LNCaP clone FGC (cell line): ENCODE measurements around the gene CYB561D2.

Experiments
- DNase-seq: peaks from one replicate; pipeline ENCODE4 v3.0.0-alpha.2; 2011; ENCODE audit warnings: low read depth
- H3K4me3 ChIP-seq: 2 replicates; pipeline ENCODE4 v1.5.1; 2011; ENCODE audit warnings: mild to moderate bottlenecking, low read depth, low read length, control low read depth
- CTCF ChIP-seq: IDR thresholded peaks from 2 replicates; pipeline ENCODE4 v1.5.1; 2012; ENCODE audit warnings: mild to moderate bottlenecking; ENCODE audit not compliant: control insufficient read depth, insufficient read depth; ENCODE audit errors: extremely low read depth

Gene CYB561D2

GRCh38 chr3:50373146-50374051 lies 22.7 kb downstream of the CYB561D2 start:
- no peak for DNase-seq
- TF ChIP-seq CTCF = no peak
- no peak overlapping the region for H3K4me3 ChIP-seq

GRCh38 chr3:50374363-50375257 lies 23.9 kb downstream of the CYB561D2 start:
- TF ChIP-seq CTCF = no peak
- no peak overlapping the region for H3K4me3 ChIP-seq
- no peak for DNase-seq

- TF ChIP-seq CTCF = no peak
- no peak for DNase-seq
- H3K4me3 ChIP-seq = no peak overlapping the region
Measured at GRCh38 chr3:50375258-50375931, 24.7 kb downstream of the CYB561D2 start.

- no peak overlapping the region for H3K4me3 ChIP-seq
- no peak for TF ChIP-seq CTCF
- no peak for DNase-seq
Measured at GRCh38 chr3:50378024-50378423, 27.4 kb downstream of the CYB561D2 start.

GRCh38 chr3:50378757-50379156 lies 28.1 kb downstream of the CYB561D2 start:
- TF ChIP-seq CTCF = no peak
- no peak overlapping the region for H3K4me3 ChIP-seq
- DNase-seq = no peak

- TF ChIP-seq CTCF = no peak
- H3K4me3 ChIP-seq = no peak overlapping the region
Measured at GRCh38 chr3:50380405-50381085, 29.9 kb downstream of the CYB561D2 start.

More at GRCh38 chr3:50380405-50381085, 29.9 kb downstream of the CYB561D2 start:
- no peak for DNase-seq
